Skeletal muscle cell (primary cell): ENCODE data around the gene ARHGEF5.
"Not testable (repeated sequence)": the region's sequence is repeated elsewhere in the genome, so short reads cannot be mapped to it uniquely, and the experiment has no call there.

Source experiments
- DNase-seq: peaks from one replicate; pipeline ENCODE4 v3.0.0-alpha.2; 2010; ENCODE audit warnings: low read depth
- H3K4me3 ChIP-seq: 2 replicates; pipeline ENCODE4 v1.5.1; 2011; ENCODE audit warnings: low read depth, mild to moderate bottlenecking, control low read depth, low read length, moderate library complexity

Gene ARHGEF5

DNA sequence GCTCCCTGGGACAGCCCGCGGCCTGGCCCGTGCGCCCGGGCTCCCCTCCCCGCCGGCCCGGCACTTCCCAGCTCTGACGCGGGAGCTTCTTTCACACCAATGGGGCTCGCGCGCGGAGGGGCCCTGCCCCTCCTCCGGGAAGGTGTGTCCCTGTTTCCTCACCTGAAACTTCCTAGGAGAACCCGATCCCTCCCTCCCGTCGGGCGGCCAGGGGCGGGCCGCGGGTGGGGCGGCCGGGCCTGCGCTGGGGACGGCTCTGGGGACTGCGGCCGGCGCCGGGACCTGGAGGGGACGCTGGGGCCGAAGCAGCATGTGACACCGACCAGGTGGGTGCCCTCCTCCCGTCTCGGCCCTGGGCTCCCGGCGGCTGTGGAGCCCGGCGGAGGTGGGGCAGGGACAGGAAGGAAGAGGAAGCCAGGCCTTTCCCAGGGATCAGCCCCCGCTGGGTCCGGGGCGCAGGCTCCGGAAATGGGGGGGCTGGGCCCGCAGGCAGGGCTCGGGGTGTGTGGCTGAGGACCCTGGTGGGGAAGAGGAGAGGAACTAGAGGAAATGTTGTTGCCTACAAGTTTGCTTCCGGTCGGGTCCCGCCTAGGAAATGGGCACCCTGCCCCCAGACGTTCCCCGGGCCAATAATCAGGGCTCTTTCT lies at the start of gene ARHGEF5:
TSS of gene ARHGEF5 (plus strand) at position 227 of the 647 bp plus-strand sequence. CDS start 7,268 bp downstream, outside the sequence.
- H3K4me3 ChIP-seq, DNase-seq: not testable (repeated sequence)

DNA sequence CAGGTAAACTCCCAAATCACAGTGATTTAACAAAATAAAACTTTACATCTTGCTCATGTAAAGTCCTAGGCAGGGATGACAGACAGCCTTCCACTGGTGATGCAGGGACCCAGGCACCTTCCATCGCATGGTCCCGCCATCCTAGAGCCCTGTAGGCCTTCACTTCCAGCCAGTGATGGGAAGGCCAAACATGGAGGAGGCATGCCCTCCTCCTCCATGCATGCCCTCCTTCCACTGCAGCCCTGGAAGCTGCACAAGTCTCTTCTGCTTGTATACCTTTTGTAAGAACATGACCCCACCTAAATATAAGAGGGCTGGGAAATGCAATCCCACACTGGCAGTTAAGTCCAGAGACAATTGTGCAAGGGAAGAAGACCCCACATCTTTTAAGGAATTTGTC lies 45.5 kb upstream of the ARHGEF5 start:
- DNase-seq, H3K4me3 ChIP-seq: not testable (repeated sequence)

DNA sequence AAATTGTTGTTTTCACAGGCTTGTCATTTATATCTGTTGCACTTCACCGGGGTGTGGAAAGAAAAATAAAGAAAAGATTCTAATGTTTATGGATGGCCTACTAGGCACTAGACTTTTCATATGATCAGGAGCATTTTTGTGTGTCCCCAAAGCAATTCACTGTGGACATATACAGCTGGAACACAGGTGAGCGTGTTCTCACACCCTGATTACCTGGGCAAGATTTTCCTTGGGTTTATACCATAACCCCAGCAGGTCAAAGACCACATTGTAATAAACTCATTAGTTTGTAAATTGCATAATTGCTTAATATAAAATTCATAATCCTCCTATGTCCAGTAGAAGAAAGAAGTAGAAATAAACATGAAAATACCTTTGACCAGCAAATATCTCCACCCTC lies 44.0 kb upstream of the ARHGEF5 start:
- not testable (repeated sequence) for H3K4me3 ChIP-seq, DNase-seq

DNA sequence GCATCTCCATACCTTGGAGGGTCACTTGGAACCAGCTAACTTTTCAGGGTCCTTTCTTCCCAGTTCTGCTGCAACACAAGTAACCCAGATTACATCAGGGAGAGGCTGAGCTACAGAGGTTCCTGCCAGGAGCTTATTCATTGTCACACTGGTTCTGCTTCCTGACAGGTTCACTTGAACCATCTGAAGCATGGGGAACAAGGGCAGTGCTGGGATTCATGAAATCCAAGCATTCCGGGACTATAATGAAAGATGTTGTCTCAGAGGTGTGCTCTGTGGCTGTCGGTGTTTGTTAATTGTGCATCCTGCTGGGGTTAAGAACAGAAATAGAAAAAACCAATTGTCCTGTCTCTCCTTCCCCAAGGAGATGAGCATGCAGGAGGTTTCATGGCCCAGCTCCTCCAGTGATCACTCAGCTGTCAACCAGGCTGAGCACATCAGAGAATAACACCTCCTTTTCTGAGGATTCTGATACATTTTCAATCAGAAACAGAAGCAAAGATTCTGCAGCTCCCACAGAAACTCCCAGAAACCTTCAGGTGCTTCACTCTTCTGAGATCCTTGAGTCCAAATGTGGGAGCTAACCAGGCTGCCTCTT lies 43.2 kb upstream of the ARHGEF5 start, which contains the start of gene OR2A1:
TSS of gene OR2A1 (plus strand) at position 548 of the 598 bp plus-strand sequence. CDS start 5,706 bp downstream, outside the sequence.
- not testable (repeated sequence) for DNase-seq, H3K4me3 ChIP-seq

DNA sequence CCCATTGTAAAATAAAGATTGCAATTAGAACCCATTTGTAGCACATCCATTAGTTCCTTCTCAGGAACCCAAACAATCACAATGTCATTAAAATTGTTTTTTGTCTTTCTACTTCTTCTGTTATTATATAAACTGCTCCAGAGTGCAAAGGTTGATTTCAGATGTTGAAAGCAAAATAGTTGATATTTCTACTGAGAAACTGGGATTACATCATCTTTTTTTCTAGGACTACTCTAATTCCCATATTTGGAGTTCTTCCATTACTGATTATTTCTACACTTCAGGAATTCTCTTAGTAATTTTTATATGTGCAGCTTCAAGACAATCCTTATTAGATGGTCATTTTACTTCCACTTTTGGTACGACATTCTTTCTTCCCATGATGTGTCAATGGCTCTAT lies 37.7 kb upstream of the ARHGEF5 start:
- not testable (repeated sequence) for DNase-seq, H3K4me3 ChIP-seq

DNA sequence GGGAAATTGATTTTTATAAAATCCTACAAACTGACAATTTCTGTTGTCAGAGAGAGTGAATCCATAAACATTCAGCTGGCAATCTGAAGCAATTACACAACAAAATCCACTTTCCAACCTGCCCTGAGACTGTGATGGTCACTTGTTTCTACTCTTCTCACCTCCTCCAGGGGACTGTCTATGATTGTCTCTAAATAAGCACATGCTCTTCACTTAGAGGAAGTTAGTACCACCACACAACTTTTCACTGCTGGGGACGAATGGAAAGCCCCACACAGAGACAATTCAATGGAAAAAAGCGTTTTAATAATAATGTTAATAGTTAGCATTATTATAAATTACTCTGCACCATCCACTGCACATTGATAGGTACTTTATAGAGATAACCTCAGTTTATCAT lies 35.7 kb upstream of the ARHGEF5 start:
- DNase-seq, H3K4me3 ChIP-seq: not testable (repeated sequence)

DNA sequence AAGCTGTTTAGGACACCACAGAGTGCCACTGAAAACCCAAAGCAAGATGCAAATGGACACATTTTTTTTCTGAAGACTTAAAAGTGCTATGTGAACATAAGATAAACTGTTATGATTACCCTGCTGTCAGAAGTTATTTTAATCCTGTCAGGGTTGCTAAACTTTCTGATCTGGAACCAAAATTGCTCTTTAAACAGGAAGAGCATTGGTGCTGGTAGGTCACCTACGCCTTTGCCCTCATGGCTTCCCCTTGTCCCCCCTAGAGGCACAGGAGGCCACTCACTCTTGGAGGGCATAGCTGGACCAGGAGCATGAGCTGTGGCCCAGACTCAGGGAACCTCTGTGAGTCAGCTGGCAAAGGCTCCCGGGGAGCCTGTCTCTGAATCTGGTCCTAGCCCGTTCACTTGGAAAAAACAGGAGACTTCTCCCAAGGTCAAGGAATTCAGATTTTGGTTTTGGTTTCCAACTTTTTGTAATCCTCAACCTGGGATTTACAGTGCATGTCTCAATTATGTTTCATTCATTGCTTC lies 33.5 kb upstream of the ARHGEF5 start:
- not testable (repeated sequence) for H3K4me3 ChIP-seq, DNase-seq

DNA sequence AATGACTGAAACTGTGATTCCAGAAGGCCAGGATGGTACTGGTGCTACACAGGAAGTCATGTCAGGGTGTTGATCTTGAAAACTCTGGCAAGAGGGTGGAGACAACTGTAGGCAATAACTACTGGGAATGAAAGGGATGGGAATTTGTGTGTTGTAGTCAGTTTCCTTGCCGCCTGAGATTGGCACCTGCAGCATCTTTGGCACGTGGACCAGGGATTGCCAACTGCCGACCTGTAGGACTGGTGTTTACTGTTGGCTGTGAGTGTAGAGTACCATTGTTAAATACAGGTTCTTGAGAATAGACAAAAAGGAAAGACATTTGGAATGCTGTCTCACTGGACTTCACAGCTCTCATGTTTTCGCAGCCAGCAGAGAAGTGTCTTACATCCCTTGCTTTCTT lies 31.8 kb upstream of the ARHGEF5 start:
- DNase-seq, H3K4me3 ChIP-seq: not testable (repeated sequence)

DNA sequence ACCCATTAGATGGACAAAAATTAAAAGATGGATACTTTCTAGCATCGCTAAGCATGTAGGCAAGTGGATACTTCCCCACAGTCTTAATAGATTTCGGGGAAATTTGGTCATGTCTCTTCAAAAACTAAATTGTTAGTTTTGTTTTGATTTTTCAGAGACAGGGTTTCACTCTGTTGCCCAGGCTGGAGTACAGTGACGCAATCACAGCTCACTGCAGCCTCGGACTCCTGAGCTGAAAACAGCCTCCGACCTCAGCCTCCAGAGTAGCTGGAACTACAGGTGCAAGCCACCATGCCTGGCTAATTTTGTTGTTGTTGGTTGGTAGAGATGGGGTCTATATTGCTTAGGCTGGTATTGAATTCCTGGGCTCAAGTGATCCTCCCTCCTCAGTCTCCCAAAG lies 29.3 kb upstream of the ARHGEF5 start:
- not testable (repeated sequence) for DNase-seq, H3K4me3 ChIP-seq

DNA sequence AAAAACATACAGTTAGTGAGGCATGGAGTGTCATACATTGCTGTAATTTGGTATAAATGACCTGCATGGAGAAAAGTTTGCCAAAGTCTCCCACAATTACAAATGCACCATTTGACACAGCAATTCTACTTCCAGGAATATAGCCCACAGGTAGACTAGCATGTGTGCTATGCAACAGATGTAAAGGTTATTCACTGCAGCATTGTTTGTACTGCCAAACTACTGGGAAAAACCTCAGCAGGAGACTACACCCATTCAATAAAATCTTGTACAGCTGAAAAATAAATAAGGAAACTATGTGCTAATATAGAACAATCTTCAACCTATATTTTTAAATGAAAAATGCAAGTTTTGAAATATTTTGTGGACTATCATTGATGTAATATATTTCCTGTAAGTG lies 25.2 kb upstream of the ARHGEF5 start:
- not testable (repeated sequence) for DNase-seq, H3K4me3 ChIP-seq

DNA sequence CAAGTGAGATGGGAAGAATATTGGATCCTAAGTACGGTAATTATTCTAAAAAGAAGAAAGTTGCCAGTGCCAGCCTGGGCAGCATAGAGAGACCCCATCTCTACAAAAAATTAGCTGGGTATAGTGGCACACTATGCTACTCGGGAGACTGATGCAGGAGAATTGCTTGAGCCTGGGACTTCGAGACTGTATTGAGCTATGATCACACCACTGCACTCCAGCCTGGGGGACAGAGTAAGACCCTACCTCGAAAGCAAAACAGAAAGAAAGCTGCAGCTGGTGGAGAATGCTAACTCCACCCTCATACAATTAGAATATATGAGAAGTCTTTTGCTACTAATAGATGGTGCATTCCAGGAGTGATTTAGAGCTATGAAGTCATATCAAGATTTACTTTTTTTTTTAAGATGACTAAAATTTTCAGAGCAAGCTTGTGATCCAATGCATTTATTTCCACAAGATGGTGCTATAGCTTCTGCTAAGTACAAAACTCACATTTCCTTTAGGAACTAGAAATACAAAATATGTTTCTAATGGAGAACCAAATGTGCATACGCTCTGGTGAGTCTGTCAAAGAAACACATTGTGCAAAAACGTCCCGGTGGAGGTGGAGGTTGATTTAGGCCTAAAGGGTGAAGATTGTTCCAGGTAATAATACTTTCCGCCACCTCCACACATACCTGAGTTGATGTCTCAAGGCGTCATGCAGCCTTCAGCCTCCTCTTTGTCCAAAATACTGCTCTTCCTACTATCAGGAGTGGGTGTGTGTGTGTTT lies 23.8 kb upstream of the ARHGEF5 start:
- H3K4me3 ChIP-seq, DNase-seq: not testable (repeated sequence)

DNA sequence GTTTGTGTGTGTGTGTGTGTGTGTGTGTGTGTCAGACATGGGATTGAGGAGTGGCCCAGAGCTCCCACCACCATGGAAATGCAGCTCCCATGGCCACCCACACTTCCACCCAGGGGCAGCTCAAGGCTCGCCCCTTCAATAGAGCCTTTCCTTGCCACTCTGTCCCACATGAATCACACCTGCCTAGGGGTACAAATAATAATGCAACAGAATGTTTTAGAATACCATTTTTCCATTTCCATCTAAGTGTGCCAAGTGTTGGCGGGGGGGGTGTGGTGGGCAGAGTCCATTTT lies 23.3 kb upstream of the ARHGEF5 start:
- H3K4me3 ChIP-seq, DNase-seq: not testable (repeated sequence)

DNA sequence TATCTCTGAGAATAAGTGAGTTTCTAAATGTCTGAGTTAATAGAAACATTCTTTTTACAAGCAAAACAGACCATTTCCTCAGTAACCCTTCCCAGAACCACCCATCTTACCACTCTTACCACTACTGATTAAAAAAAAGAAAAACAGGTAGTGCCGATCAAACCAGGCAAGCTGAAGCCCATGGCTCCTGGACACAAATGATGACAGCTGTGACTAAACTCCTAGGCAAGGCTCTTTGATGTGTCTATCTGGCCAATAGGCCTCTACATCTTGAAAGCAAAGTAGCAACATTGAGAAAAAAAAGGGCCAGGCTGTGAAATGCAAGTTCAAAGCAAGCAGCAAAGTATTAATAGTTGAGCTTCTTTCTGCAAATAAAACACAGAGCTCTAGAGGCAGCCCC lies 6.6 kb upstream of the ARHGEF5 start:
- DNase-seq, H3K4me3 ChIP-seq: not testable (repeated sequence)

DNA sequence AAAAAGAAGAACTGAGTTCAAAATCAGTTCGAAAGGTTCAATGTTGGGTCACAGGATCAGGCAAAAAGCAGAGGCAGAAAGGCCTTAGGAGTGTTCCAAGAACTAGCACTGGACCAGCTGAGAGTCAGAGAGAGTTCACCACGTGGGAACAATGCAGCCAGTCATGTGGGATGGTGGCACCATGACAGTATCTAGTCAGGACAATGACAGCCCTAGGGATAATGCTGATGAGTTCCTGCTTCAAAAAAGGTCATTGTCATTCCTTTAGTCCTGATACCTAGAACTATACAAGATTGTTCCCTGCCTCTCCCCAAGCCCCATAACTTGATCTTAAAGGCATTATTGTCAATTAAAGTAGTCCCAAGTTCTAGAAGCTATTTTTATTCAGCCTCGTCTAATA lies 3.5 kb upstream of the ARHGEF5 start:
- not testable (repeated sequence) for DNase-seq, H3K4me3 ChIP-seq

DNA sequence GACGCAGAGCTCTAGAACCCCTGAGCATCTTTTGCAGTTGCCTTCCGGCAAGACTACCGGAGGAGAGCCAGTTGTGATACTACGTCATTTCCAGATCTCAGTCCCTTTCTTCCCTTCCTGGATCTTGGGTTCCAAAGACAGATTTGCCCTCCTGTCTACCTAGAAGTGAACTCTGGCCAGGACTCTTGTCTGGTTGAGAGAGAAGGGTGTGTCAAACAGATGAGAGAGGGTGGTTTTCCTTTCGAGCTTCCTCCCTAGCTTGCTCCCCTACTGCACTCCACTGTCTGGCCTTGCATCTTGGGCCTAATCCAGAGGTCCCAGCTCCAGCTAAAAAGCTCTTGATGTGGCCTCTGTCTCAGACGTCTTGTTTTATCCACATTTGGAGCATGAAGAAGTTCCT lies 983 bp downstream of the ARHGEF5 start:
- DNase-seq, H3K4me3 ChIP-seq: not testable (repeated sequence)

DNA sequence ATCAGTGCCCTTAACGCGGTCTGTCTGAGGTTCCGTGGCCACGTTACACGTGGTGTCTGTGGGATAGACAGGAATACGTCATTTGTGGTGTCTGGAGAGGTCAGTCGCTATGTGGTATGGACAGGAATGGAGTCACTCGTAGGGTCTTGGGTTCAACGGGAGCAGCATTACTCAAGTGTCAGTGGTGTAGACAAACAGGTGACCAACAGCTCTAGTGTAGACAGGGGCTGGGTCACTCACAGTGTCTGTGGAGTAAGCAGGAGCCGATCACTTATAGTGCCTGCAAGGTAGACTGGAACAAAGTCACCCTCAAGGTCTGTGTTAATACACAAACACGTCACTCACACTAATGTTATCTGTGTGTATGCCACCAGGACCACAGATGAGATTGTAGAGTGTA lies 1.7 kb downstream of the ARHGEF5 start:
- not testable (repeated sequence) for DNase-seq, H3K4me3 ChIP-seq

DNA sequence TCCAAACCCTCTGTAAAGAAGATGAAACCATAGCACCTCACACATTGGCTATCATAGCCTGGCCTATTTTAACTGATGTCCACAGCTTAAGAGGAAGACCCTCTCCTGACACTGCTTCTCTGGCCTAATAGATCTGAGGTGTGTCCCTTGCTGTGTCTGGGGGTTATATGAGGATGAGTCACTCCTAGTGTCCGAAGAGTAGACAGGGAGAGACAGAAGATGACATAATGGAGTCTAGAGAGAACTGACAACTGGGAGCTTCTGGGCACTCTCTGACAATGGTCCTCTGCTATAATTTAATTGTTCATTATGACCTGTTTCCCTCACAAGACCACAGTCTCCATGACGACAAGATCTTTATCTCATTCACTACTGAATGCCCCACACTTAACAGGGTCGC lies 6.9 kb downstream of the ARHGEF5 start:
- DNase-seq, H3K4me3 ChIP-seq: not testable (repeated sequence)

DNA sequence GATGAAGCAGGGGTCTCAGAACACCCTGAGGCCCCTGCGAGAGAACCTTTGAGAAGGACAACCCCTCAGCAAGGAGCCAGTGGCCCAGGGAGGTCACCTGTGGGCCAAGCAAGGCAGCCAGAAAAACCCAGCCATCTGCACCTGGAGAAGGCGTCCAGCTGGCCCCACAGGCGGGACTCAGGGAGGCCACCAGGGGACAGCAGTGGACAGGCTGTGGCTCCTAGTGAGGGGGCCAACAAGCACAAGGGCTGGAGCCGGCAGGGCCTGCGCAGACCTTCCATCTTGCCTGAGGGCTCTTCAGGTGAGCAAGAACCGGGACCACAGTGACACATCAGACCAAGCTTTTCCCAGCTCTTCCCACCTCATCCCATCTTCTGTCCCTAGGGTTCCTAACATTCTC lies 10.3 kb downstream of the ARHGEF5 start:
- not testable (repeated sequence) for H3K4me3 ChIP-seq, DNase-seq

DNA sequence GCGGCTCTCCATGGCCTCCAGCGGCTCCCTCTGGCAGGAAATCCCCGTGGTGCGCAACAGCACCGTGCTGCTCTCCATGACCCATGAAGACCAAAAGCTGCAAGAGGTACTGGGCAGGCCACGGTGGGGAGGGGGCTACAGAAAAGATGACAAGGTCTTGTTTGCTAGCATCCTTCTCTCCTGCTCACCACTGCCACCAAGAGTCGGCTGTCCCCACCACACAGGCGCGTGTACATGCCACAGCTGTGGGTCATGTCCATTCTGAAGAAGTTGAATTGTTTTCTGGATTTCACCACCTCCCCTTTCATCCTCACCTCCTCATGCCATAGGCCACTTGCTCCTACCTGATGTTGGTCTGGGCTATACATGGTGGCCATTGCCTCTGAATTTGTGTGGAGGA lies 12.0 kb downstream of the ARHGEF5 start:
- not testable (repeated sequence) for H3K4me3 ChIP-seq, DNase-seq

DNA sequence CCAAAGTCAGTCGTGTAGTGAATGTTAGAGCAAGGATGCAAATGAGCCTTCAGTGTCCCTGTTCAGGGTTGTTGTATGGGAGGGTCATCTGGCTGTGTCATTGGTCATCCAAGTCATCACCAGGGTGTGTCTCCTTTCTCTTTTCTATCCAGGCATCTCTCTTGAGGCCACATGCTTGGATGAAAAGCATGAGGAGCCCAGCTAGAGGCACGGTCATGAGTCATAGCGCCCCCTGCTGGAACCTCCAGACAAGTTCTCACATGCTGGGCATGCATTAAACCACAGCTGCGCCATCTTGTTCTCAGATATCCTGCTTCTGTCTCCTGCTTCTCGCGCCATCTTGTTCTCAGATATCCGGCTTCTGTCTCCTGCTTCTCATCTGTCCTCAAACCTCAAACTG lies 14.0 kb downstream of the ARHGEF5 start:
- not testable (repeated sequence) for H3K4me3 ChIP-seq, DNase-seq
